DMS153 treated with DMSO at 0.1 percent for 48 hours (cell line): ENCODE measurements around the gene TTC34.

Source experiments
- DNase-seq: peaks from one replicate; lab custom pipeline; 2025; ENCODE audit not compliant: unreplicated experiment; lab: John Stamatoyannopoulos, UW

Gene TTC34

GRCh38 chr1:2812939-2813653 is 11.6 kb upstream of the TTC34 start:
- DNase-seq, result no peak

- no peak for DNase-seq
Measured at GRCh38 chr1:2812136-2812535, 10.6 kb upstream of the TTC34 start.

- no peak for DNase-seq
Measured at GRCh38 chr1:2811533-2811918, 10.0 kb upstream of the TTC34 start.

DNA sequence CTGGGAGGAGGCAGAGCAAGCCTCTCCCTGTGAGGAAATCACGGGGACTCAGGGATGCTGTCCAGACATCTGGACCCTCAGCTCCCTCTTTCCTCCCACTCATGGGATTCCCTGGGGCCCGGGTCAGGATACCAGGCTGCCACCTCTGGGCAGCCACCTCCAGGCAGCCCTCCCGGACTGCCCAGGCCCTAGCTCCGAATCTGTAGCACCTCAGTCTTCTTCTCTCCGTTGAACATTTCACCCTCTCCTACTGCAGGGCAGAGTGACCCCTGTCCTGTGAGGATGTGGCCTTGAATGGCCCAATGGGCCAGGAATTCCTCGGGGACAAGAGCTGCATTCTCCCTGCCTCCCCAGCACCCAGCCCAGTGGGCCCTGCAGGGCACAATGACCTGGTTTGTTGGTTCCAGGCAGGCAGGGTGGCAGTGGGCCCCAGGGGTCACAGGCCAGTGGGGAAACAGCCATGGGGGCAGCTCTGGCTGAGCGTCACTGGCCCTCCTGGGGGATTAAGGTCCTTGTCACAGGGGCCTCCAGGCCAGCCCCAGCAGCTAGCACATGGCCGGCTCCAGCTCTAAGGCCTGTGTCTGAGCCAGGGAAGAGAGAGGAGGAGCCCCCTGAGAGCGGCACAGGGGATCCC is 9.5 kb upstream of the TTC34 start:
- DNase-seq, result no peak

GRCh38 chr1:2810281-2810680 is 8.8 kb upstream of the TTC34 start:
- no peak for DNase-seq

- DNase-seq, result no peak
Measured at GRCh38 chr1:2809656-2810055, 8.2 kb upstream of the TTC34 start.

DNA sequence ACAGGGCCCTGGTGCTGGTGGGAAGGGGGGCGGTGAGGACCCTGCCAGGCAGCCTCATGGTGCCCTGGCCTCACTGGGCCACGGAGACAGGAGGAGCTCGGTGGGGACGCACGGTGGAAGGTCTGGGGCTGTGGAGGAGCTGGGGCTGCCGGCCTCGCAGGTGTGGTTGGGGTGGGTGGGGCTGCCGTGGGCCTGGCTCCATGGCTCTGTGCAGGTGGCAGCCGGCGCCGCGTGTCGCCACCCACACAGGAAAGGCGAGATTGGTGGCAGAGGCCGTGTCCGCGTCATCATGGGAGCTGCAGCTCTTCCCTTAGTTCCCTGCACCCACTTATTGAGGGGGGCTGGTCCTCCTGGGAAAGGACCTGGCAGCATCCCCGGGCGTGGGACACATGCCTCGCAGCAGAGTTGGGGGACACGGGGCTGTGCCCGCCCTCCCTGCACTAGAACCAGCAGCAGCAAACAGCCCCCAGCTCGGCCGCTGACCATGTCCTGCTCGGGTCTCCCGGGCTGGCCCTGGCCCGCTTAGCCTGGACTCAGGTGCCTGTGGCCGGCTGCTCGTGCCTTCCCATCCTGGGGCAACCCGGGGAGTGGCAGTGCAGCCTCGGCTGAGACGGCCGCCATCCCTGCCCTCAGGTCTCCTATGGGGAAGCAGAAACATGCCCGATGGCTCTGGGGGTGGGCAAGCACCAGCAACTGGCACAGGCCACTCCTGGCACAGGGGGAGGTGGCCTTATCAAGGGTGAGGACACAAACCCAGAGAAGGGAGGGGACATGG is 7.5 kb upstream of the TTC34 start:
- no peak for DNase-seq

DNA sequence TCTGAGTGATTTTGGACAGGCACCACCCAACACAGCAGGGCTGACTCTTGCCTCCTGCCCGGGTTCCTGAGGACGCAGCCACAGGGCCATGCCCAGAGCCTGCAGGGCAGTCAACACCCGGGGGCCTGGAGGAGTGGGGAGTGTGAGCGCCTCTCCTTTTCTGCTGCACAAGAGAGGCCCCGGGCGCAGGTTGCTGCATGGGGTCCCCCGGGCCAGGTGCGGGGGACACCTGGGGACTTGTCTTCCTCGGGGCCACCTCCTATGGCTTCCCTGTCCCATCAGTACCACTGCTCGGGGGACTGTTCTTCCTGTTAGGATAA is 6.9 kb upstream of the TTC34 start:
- DNase-seq, result no peak

- DNase-seq, result no peak
Measured at GRCh38 chr1:2807678-2808385, 6.3 kb upstream of the TTC34 start.

- no peak for DNase-seq
Measured at GRCh38 chr1:2807036-2807435, 5.5 kb upstream of the TTC34 start.

GRCh38 chr1:2806591-2806990 is 5.1 kb upstream of the TTC34 start:
- DNase-seq, result no peak

- no peak for DNase-seq
Measured at GRCh38 chr1:2805801-2806430, 4.4 kb upstream of the TTC34 start.

GRCh38 chr1:2804628-2805351 is 3.3 kb upstream of the TTC34 start:
- DNase-seq, result no peak

- no peak for DNase-seq
Measured at GRCh38 chr1:2803931-2804627, 2.6 kb upstream of the TTC34 start.

GRCh38 chr1:2803086-2803930 is 1.8 kb upstream of the TTC34 start:
- no peak for DNase-seq

- DNase-seq, result no peak
Measured at GRCh38 chr1:2802421-2802961, 998 bp upstream of the TTC34 start.

GRCh38 chr1:2801046-2801445 is 447 bp downstream of the TTC34 start:
- DNase-seq, result no peak

GRCh38 chr1:2800664-2801045 is 838 bp downstream of the TTC34 start:
- DNase-seq, result no peak
